Upper lobe of left lung (tissue), 6 donors: Measurements from ENCODE around the gene P2RX3. TPM values are rescaled to one million over a fixed set of nuclear protein-coding genes. Genes with fewer than 3 reads are reported as not detected.
A peak's percentile ranks its signal among the peaks of the same experiment; 100 is the strongest.

Experiments used
- ATAC-seq, 2 donors: fragments of 200-7000 bp; cut with Tn5 transposase; one replicate each; pipeline ENCODE4 v1.9.1; 2022; ENCODE audit warnings: mild to moderate bottlenecking in 2 of 2, moderate library complexity in 2 of 2; ENCODE audit not compliant: low FRiP score in 2 of 2
- DNase-seq, 2 donors: peaks; one replicate each; pipeline ENCODE4 v3.0.0-alpha.2; 2019 to 2020
- H3K27ac ChIP-seq, 4 donors: fragments of 200-600 bp; sonication (generic); one replicate each; pipeline ENCODE4 v1.5.1; 2016 to 2019
- H3K27me3 ChIP-seq, 4 donors: fragments of 200-600 bp; sonication (generic); one replicate each; pipeline ENCODE4 v1.5.1; 2017 to 2019
- H3K36me3 ChIP-seq, 4 donors: fragments of 200-600 bp; sonication (generic); one replicate each; pipeline ENCODE4 v1.5.1; 2016 to 2019
- H3K4me1 ChIP-seq, 4 donors: fragments of 200-600 bp; sonication (generic); one replicate each; pipeline ENCODE4 v1.5.1; 2018 to 2019
- H3K4me3 ChIP-seq, 4 donors: fragments of 200-600 bp; sonication (generic); one replicate each; pipeline ENCODE4 v1.5.1; 2017 to 2019; ENCODE audit warnings: mild to moderate bottlenecking in 2 of 4, moderate library complexity in 1 of 4
- H3K9me3 ChIP-seq, 4 donors: fragments of 200-600 bp; sonication (generic); one replicate each; pipeline ENCODE4 v1.5.1; 2018 to 2019
- CTCF ChIP-seq, 6 experiments: fragments of 450-650 bp in 4 of 6; fragments of 200-600 bp in 2 of 6; sonication (generic) in 2 of 6; IDR thresholded peaks; one replicate each; pipeline ENCODE4 v1.5.1; 2016 to 2019; ENCODE audit warnings: antibody characterized with exemption in 6 of 6
- EP300 ChIP-seq, 4 donors: sonication (generic); formaldehyde crosslinking; IDR thresholded peaks; one replicate each; pipeline ENCODE4 v1.5.1; 2017; ENCODE audit warnings: antibody characterized with exemption in 4 of 4, control low read depth in 2 of 4
- POLR2A ChIP-seq, 4 donors: fragments of 450-650 bp; IDR thresholded peaks; one replicate each; pipeline ENCODE4 v1.5.1; 2016 to 2017; ENCODE audit warnings: antibody characterized with exemption in 4 of 4, mild to moderate bottlenecking in 2 of 4
- POLR2AphosphoS5 ChIP-seq, 2 donors: sonication (generic); formaldehyde crosslinking; IDR thresholded peaks; one replicate each; pipeline ENCODE4 v1.5.1; 2017; ENCODE audit warnings: antibody characterized with exemption in 2 of 2
- WGBS, 2 donors: methylation state at CpG; one replicate each; pipeline ENCODE4 v1.1.5; 2017 to 2018; 5-methylcytosine and 5-hydroxymethylcytosine counted together
- total RNA-seq, 6 donors: library from RNA; depleted of rRNA in 4 of 6; stranded (reverse); fragments of >200 nt in 4 of 6; gene quantifications; one replicate each; pipeline versions ENCODE4 v1.1.0 to v1.2.1, GENCODE V29; 2016 to 2021
- donor health status: DM: no; HTN: no; CAD: no; lungs with moderate emphysema.
- donor health status: DM: no; HTN: yes; CAD: no; lungs with severe emphysema.

Gene P2RX3
- total RNA-seq, 6 donors from 2014 or later: not detected

- WGBS, 2 donors: 1 to 6% methylated on average over 13 to 27 of the region's 61 CpGs
- peaks cover 44 to 60% (median 54%) of the 10 kb centered on the region in 4 donors for H3K4me1 ChIP-seq
- ATAC-seq (peak; percentile 89 to 93), DNase-seq (peak; percentile 99)
- no peaks in the 10 kb centered on the region for H3K27me3 ChIP-seq
- H3K36me3 ChIP-seq: peaks cover 5 to 47% (median 39%) of the 10 kb centered on the region in 4 donors
- TF ChIP-seq EP300 (IDR thresholded peaks at IDR 0.05) (no peak), POLR2A (IDR thresholded peaks at IDR 0.05) (peak in 3 of 4 donors; percentile 83 to 86 (median 86)), CTCF (IDR thresholded peaks at IDR 0.05) (peak in 2 of 6 experiments; percentile 8 to 17), POLR2AphosphoS5 (IDR thresholded peaks at IDR 0.05) (peak; percentile 79 to 83)
- peak within 1 kb of the TSS; percentile 62 to 91 (median 86) for H3K4me3 ChIP-seq
- H3K27ac ChIP-seq: peak within 1 kb of the TSS; percentile 96 to 97 (median 96)
- H3K9me3 ChIP-seq: no peaks in the 10 kb centered on the region
Measured at GRCh38 chr11:57324886-57325734, 13.0 kb upstream of the P2RX3 start, which contains the start of gene TNKS1BP1. Gene TNKS1BP1 (minus strand): TSS chr11:57324952. CDS start chr11:57321885, 3,067 bp downstream.

GRCh38 chr11:57325735-57326048, 12.5 kb upstream of the P2RX3 start:
- peak in 2 of 4 donors; percentile 93 to 96 for TF ChIP-seq EP300 (IDR thresholded peaks at IDR 0.05)
- TF ChIP-seq POLR2A (IDR thresholded peaks at IDR 0.05): peak in 1 of 4 donors; percentile 12
- no peak for TF ChIP-seq CTCF (IDR thresholded peaks at IDR 0.05)
- TF ChIP-seq POLR2AphosphoS5 (IDR thresholded peaks at IDR 0.05): peak; percentile 81 to 92
- peak overlapping the region; percentile 96 to 97 (median 96) for H3K27ac ChIP-seq
- 14 to 21% methylated on average over 5 to 6 of the region's 6 CpGs for WGBS, 2 donors
- no peaks in the 10 kb centered on the region for H3K9me3 ChIP-seq
- H3K4me1 ChIP-seq: peaks cover 38 to 54% (median 48%) of the 10 kb centered on the region in 4 donors
- no peaks in the 10 kb centered on the region for H3K27me3 ChIP-seq
- ATAC-seq (peak; percentile 0 to 54), DNase-seq (peak in 1 of 2 donors; percentile 89)
- peak overlapping the region in 3 of 4 donors; percentile 62 to 91 (median 85) for H3K4me3 ChIP-seq
- peaks cover 9 to 47% (median 39%) of the 10 kb centered on the region in 4 donors for H3K36me3 ChIP-seq

- TF ChIP-seq POLR2A (IDR thresholded peaks at IDR 0.05) (no peak), POLR2AphosphoS5 (IDR thresholded peaks at IDR 0.05) (no peak), CTCF (IDR thresholded peaks at IDR 0.05) (no peak), EP300 (IDR thresholded peaks at IDR 0.05) (no peak)
- no peaks in the 10 kb centered on the region for H3K9me3 ChIP-seq
- peak overlapping the region in 3 of 4 donors; percentile 96 to 97 (median 97) for H3K27ac ChIP-seq
- H3K27me3 ChIP-seq: no peaks in the 10 kb centered on the region
- H3K4me1 ChIP-seq: peaks cover 27 to 36% (median 30%) of the 10 kb centered on the region in 4 donors
- 96 to 98% methylated on average over 5 of the region's 5 CpGs for WGBS, 2 donors
- DNase-seq: no peak
- H3K36me3 ChIP-seq: peaks cover 18 to 65% (median 57%) of the 10 kb centered on the region in 4 donors
- ATAC-seq: no peak
- no peak overlapping the region for H3K4me3 ChIP-seq
Measured at GRCh38 chr11:57327721-57328120, 10.4 kb upstream of the P2RX3 start.

GRCh38 chr11:57330029-57330428, 8.1 kb upstream of the P2RX3 start:
- no peak overlapping the region for H3K4me3 ChIP-seq
- TF ChIP-seq CTCF (IDR thresholded peaks at IDR 0.05): no peak
- TF ChIP-seq POLR2A (IDR thresholded peaks at IDR 0.05): no peak
- TF ChIP-seq POLR2AphosphoS5 (IDR thresholded peaks at IDR 0.05): no peak
- no peak for TF ChIP-seq EP300 (IDR thresholded peaks at IDR 0.05)
- H3K27ac ChIP-seq: no peak overlapping the region
- no peaks in the 10 kb centered on the region for H3K9me3 ChIP-seq
- H3K27me3 ChIP-seq: no peaks in the 10 kb centered on the region
- DNase-seq (peak in 1 of 2 donors; percentile 54), ATAC-seq (no peak)
- H3K4me1 ChIP-seq: peaks cover 28 to 34% (median 29%) of the 10 kb centered on the region in 4 donors
- H3K36me3 ChIP-seq: peaks cover 18 to 80% (median 60%) of the 10 kb centered on the region in 4 donors
- 91 to 96% methylated on average over 9 of the region's 9 CpGs for WGBS, 2 donors
